Measurements from ENCODE around the gene PCNX1.
"Not testable (repeated sequence)": the region's sequence is repeated elsewhere in the genome, so short reads cannot be mapped to it uniquely, and the experiment has no call there.

The PCNX1 gene

GRCh38 chr14:70934084-70934483 is 26.8 kb downstream of the PCNX1 start:
- no peak for TF ChIP-seq CTCF (IDR thresholded peaks at IDR 0.05; ENCODE audit: poor library complexity, severe bottlenecking)
- H3K4me1 ChIP-seq (ENCODE audit: insufficient read depth, poor library complexity, severe bottlenecking), result peaks cover 24% of the 10 kb centered on the region
- H3K27ac ChIP-seq (ENCODE audit: poor library complexity, severe bottlenecking), result no peak overlapping the region
- no peak for ATAC-seq (ENCODE audit: low read depth)
- H3K27me3 ChIP-seq (ENCODE audit: insufficient read depth, poor library complexity, severe bottlenecking), result no peaks in the 10 kb centered on the region
- no peaks in the 10 kb centered on the region for H3K36me3 ChIP-seq (ENCODE audit: low read depth)
- no peak overlapping the region for H3K4me3 ChIP-seq (ENCODE audit: severe bottlenecking)
- no peak for DNase-seq (ENCODE audit: low spot score)
- H3K9me3 ChIP-seq (ENCODE audit: severe bottlenecking), result no peaks in the 10 kb centered on the region

- H3K36me3 ChIP-seq (ENCODE audit: low read depth), result no peaks in the 10 kb centered on the region
- no peak for TF ChIP-seq CTCF (IDR thresholded peaks at IDR 0.05; ENCODE audit: poor library complexity, severe bottlenecking)
- H3K27me3 ChIP-seq (ENCODE audit: insufficient read depth, poor library complexity, severe bottlenecking), result no peaks in the 10 kb centered on the region
- H3K4me3 ChIP-seq (ENCODE audit: severe bottlenecking), result no peak overlapping the region
- no peaks in the 10 kb centered on the region for H3K9me3 ChIP-seq (ENCODE audit: severe bottlenecking)
- ATAC-seq (ENCODE audit: low read depth) (no peak; the same call in 2 of the 3 replicates), DNase-seq (ENCODE audit: low spot score) (no peak)
- no peak overlapping the region for H3K27ac ChIP-seq (ENCODE audit: poor library complexity, severe bottlenecking)
- peaks cover 23% of the 10 kb centered on the region for H3K4me1 ChIP-seq (ENCODE audit: insufficient read depth, poor library complexity, severe bottlenecking)
Measured at GRCh38 chr14:70934502-70935134, 27.4 kb downstream of the PCNX1 start.

- Histone ChIP-seq H3K4me3 (ENCODE audit: severe bottlenecking) (no peak overlapping the region), H3K27me3 (ENCODE audit: insufficient read depth, poor library complexity, severe bottlenecking) (no peaks in the 10 kb centered on the region), H3K4me1 (ENCODE audit: insufficient read depth, poor library complexity, severe bottlenecking) (peaks cover 18% of the 10 kb centered on the region), H3K27ac (ENCODE audit: poor library complexity, severe bottlenecking) (no peak overlapping the region), H3K36me3 (ENCODE audit: low read depth) (no peaks in the 10 kb centered on the region), H3K9me3 (ENCODE audit: severe bottlenecking) (no peaks in the 10 kb centered on the region)
- ATAC-seq (ENCODE audit: low read depth) (no peak), DNase-seq (ENCODE audit: low spot score) (no peak)
- TF ChIP-seq CTCF (IDR thresholded peaks at IDR 0.05; ENCODE audit: poor library complexity, severe bottlenecking), result no peak
Measured at GRCh38 chr14:70935135-70935534, 27.9 kb downstream of the PCNX1 start.

GRCh38 chr14:70939693-70940092 is 32.4 kb downstream of the PCNX1 start:
- ATAC-seq (ENCODE audit: low read depth); H3K36me3 ChIP-seq (ENCODE audit: low read depth); H3K4me1 ChIP-seq (ENCODE audit: insufficient read depth, poor library complexity, severe bottlenecking); H3K27me3 ChIP-seq (ENCODE audit: insufficient read depth, poor library complexity, severe bottlenecking); DNase-seq (ENCODE audit: low spot score); H3K9me3 ChIP-seq (ENCODE audit: severe bottlenecking); H3K27ac ChIP-seq (ENCODE audit: poor library complexity, severe bottlenecking); H3K4me3 ChIP-seq (ENCODE audit: severe bottlenecking): not testable (repeated sequence)

GRCh38 chr14:70941637-70942341 is 34.5 kb downstream of the PCNX1 start:
- not testable (repeated sequence) for H3K27me3 ChIP-seq (ENCODE audit: insufficient read depth, poor library complexity, severe bottlenecking); H3K4me3 ChIP-seq (ENCODE audit: severe bottlenecking); H3K4me1 ChIP-seq (ENCODE audit: insufficient read depth, poor library complexity, severe bottlenecking); ATAC-seq (ENCODE audit: low read depth); H3K27ac ChIP-seq (ENCODE audit: poor library complexity, severe bottlenecking); DNase-seq (ENCODE audit: low spot score); H3K9me3 ChIP-seq (ENCODE audit: severe bottlenecking)
- H3K36me3 ChIP-seq (ENCODE audit: low read depth), result peaks cover 11% of the 10 kb centered on the region

DNA sequence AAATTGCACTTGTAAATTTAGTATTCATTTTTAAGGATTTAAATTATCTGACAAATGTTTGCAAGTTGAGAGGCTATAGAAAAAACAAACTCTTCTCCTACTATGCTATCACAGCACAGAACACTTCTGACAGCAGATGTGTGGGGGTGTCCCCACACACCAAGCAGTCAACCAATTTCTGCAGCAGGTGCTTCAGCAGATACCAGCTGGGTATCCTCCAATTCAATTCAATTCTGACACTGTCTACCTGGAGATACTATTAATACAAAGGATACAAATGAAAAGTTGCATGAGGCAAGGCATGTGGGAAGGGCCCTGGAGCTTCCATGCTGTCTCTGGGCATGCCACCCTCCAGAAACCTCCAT is 35.1 kb downstream of the PCNX1 start:
- DNase-seq (ENCODE audit: low spot score), result no peak
- TF ChIP-seq CTCF (IDR thresholded peaks at IDR 0.05; ENCODE audit: poor library complexity, severe bottlenecking), result no peak
- Histone ChIP-seq H3K9me3 (ENCODE audit: severe bottlenecking) (no peaks in the 10 kb centered on the region), H3K27me3 (ENCODE audit: insufficient read depth, poor library complexity, severe bottlenecking) (no peaks in the 10 kb centered on the region), H3K4me3 (ENCODE audit: severe bottlenecking) (no peak overlapping the region), H3K27ac (ENCODE audit: poor library complexity, severe bottlenecking) (no peak overlapping the region), H3K36me3 (ENCODE audit: low read depth) (peaks cover 16% of the 10 kb centered on the region), H3K4me1 (ENCODE audit: insufficient read depth, poor library complexity, severe bottlenecking) (no peaks in the 10 kb centered on the region)
- no peak for ATAC-seq (ENCODE audit: low read depth)

GRCh38 chr14:70942721-70943120 is 35.5 kb downstream of the PCNX1 start:
- not testable (repeated sequence) for H3K4me3 ChIP-seq (ENCODE audit: severe bottlenecking); DNase-seq (ENCODE audit: low spot score); H3K27ac ChIP-seq (ENCODE audit: poor library complexity, severe bottlenecking); ATAC-seq (ENCODE audit: low read depth); H3K4me1 ChIP-seq (ENCODE audit: insufficient read depth, poor library complexity, severe bottlenecking); H3K9me3 ChIP-seq (ENCODE audit: severe bottlenecking); H3K27me3 ChIP-seq (ENCODE audit: insufficient read depth, poor library complexity, severe bottlenecking)
- H3K36me3 ChIP-seq (ENCODE audit: low read depth), result peaks cover 20% of the 10 kb centered on the region

Data from RWPE2 (cell line).